GM23338 (cell line): ENCODE measurements around the gene TLR5. TPM values are rescaled to one million over a fixed set of nuclear protein-coding genes. Genes with fewer than 3 reads are reported as not detected.

Experiments used
- ATAC-seq: fragments of 200-7000 bp; cut with Tn5 transposase; 3 replicates; pipeline ENCODE4 v1.9.1; 2020
- DNase-seq: peaks from one replicate; pipeline ENCODE4 v3.0.0-alpha.2; 2015; ENCODE audit warnings: low spot score
- H2AFZ ChIP-seq: fragments of 200-600 bp; sonication (generic); 2 replicates; pipeline ENCODE4 v1.8.0; 2016; ENCODE audit warnings: antibody characterized with exemption, mild to moderate bottlenecking, moderate library complexity
- H3F3A ChIP-seq: fragments of 200-600 bp; sonication (generic); replicated peaks from 2 replicates; pipeline ENCODE4 v1.8.0; 2017; ENCODE audit warnings: antibody characterized with exemption, mixed run types, low read depth
- H3K27ac ChIP-seq: fragments of 200-600 bp; sonication (generic); 2 replicates; pipeline ENCODE4 v1.6.1; 2016; ENCODE audit warnings: low read depth
- H3K27me3 ChIP-seq: fragments of 200-600 bp; sonication (generic); 2 replicates; pipeline ENCODE4 v1.8.0; 2016; ENCODE audit warnings: mild to moderate bottlenecking, mixed run types, moderate library complexity; ENCODE audit not compliant: insufficient read depth
- H3K36me3 ChIP-seq: fragments of 200-600 bp; sonication (generic); 2 replicates; pipeline ENCODE4 v1.8.0; 2016; ENCODE audit warnings: mild to moderate bottlenecking; ENCODE audit not compliant: insufficient read depth
- H3K4me1 ChIP-seq: fragments of 200-600 bp; sonication (generic); 2 replicates; pipeline ENCODE4 v1.8.0; 2016; ENCODE audit warnings: mild to moderate bottlenecking, moderate library complexity; ENCODE audit not compliant: insufficient read depth
- H3K4me2 ChIP-seq: fragments of 200-600 bp; sonication (generic); 2 replicates; pipeline ENCODE4 v1.7.1; 2017; ENCODE audit warnings: mixed run types
- H3K4me3 ChIP-seq: fragments of 200-600 bp; sonication (generic); 2 replicates; pipeline ENCODE4 v1.6.1; 2016; ENCODE audit warnings: mixed run types
- H3K79me2 ChIP-seq: fragments of 200-600 bp; sonication (generic); replicated peaks from 2 replicates; pipeline ENCODE4 v1.8.0; 2017; ENCODE audit warnings: mild to moderate bottlenecking; ENCODE audit not compliant: insufficient read depth
- H3K9me2 ChIP-seq: fragments of 200-600 bp; sonication (generic); 2 replicates; pipeline ENCODE4 v1.8.0; 2017; ENCODE audit not compliant: insufficient read depth
- H4K20me1 ChIP-seq: fragments of 200-600 bp; sonication (generic); replicated peaks from 2 replicates; pipeline ENCODE4 v1.8.0; 2017; ENCODE audit warnings: mild to moderate bottlenecking; ENCODE audit not compliant: insufficient read depth
- H3K27ac Mint-ChIP-seq: 2 replicates; pipeline ENCODE4 v1.8.0; 2020; ENCODE audit warnings: inconsistent platforms, mild to moderate bottlenecking, moderate library complexity, mixed read lengths
- H3K27me3 Mint-ChIP-seq: 3 replicates; pipeline ENCODE4 v1.8.0; 2022; ENCODE audit warnings: low read depth, mild to moderate bottlenecking, moderate library complexity, mixed read lengths, inconsistent platforms; ENCODE audit not compliant: insufficient read depth, poor library complexity
- H3K36me3 Mint-ChIP-seq: 3 replicates; pipeline ENCODE4 v1.8.0; 2021; ENCODE audit warnings: low read depth, mild to moderate bottlenecking, inconsistent platforms, moderate library complexity, mixed read lengths
- H3K4me1 Mint-ChIP-seq: 3 replicates; pipeline ENCODE4 v1.8.0; 2020; ENCODE audit warnings: mild to moderate bottlenecking, inconsistent platforms, mixed read lengths
- H3K4me3 Mint-ChIP-seq: 3 replicates; pipeline ENCODE4 v1.8.0; 2021; ENCODE audit warnings: moderate library complexity, mild to moderate bottlenecking, inconsistent platforms, mixed read lengths
- H3K9me3 Mint-ChIP-seq: 3 replicates; pipeline ENCODE4 v1.8.0; 2020; ENCODE audit warnings: moderate library complexity, mild to moderate bottlenecking, inconsistent platforms, mixed read lengths
- CREB1 ChIP-seq: fragments of 250-450 bp; sonication (Bioruptor Pico); IDR thresholded peaks from 2 replicates; pipeline ENCODE4 v1.5.0; 2020; ENCODE audit warnings: low read depth, mild to moderate bottlenecking, moderate library complexity
- EZH2phosphoT487 ChIP-seq: fragments of 200-600 bp; sonication (generic); IDR thresholded peaks from one replicate; pipeline ENCODE4 v1.8.1; 2018; ENCODE audit warnings: antibody characterized with exemption; ENCODE audit not compliant: unreplicated experiment
- POLR2AphosphoS5 ChIP-seq: IDR thresholded peaks from 2 replicates; pipeline ENCODE4 v1.6.1; 2016; ENCODE audit warnings: antibody characterized with exemption, low read depth
- REST ChIP-seq: IDR thresholded peaks from one replicate; pipeline ENCODE4 v1.6.1; 2018; ENCODE audit warnings: antibody characterized with exemption; ENCODE audit not compliant: unreplicated experiment
- ZNF462 ChIP-seq: fragments of 250-450 bp; sonication (Bioruptor Pico); IDR thresholded peaks from 2 replicates; pipeline ENCODE4 v1.5.0; 2020; ENCODE audit warnings: mild to moderate bottlenecking, moderate library complexity
- polyA plus RNA-seq: library from polyadenylated mRNA; unstranded; fragments of >200 nt; fragmentation: Nextera tagmentation; extraction: Ambion mirVana; gene quantifications from 2 replicates; pipeline ENCODE4 v1.2.1, GENCODE V29; 2016
- total RNA-seq: library from RNA; depleted of rRNA; stranded (reverse); fragments of >200 nt; shearing (Covaris generic); gene quantifications from 2 replicates; pipeline ENCODE4 v1.2.3, GENCODE V29; 2014

Gene TLR5
- total and polyA plus RNA-seq, 2 experiments from 2014 or later, result 0.10 to 0.39 TPM

- no peaks in the 10 kb centered on the region for H3K79me2 ChIP-seq
- no peak overlapping the region for H3K27ac Mint-ChIP-seq
- no peak overlapping the region for H3K4me3 ChIP-seq
- H3K9me3 Mint-ChIP-seq, result no peaks in the 10 kb centered on the region
- TF ChIP-seq EZH2phosphoT487, result no peak
- H4K20me1 ChIP-seq, result no peaks in the 10 kb centered on the region
- H2AFZ ChIP-seq, result no peak overlapping the region
- no peak for ATAC-seq
- H3K4me2 ChIP-seq, result no peak overlapping the region
- H3K4me1 Mint-ChIP-seq, result peaks cover 15% of the 10 kb centered on the region
- H3F3A ChIP-seq, result no peaks in the 10 kb centered on the region
- H3K9me2 ChIP-seq, result no peaks in the 10 kb centered on the region
- no peak overlapping the region for H3K27ac ChIP-seq
- peaks cover 5% of the 10 kb centered on the region for H3K27me3 Mint-ChIP-seq
- no peaks in the 10 kb centered on the region for H3K27me3 ChIP-seq
- no peak overlapping the region for H3K4me3 Mint-ChIP-seq
- no peaks in the 10 kb centered on the region for H3K36me3 ChIP-seq
- no peaks in the 10 kb centered on the region for H3K4me1 ChIP-seq
- no peaks in the 10 kb centered on the region for H3K36me3 Mint-ChIP-seq
- DNase-seq, result no peak
Measured at GRCh38 chr1:223179280-223179679, 36.2 kb upstream of the TLR5 start.

GRCh38 chr1:223177681-223178080 is 34.6 kb upstream of the TLR5 start:
- Histone ChIP-seq H3F3A (no peaks in the 10 kb centered on the region), H2AFZ (no peak overlapping the region), H4K20me1 (no peaks in the 10 kb centered on the region), H3K4me3 (no peak overlapping the region), H3K27ac (no peak overlapping the region), H3K27me3 (no peaks in the 10 kb centered on the region), H3K4me1 (no peaks in the 10 kb centered on the region), H3K4me2 (no peak overlapping the region), H3K79me2 (no peaks in the 10 kb centered on the region), H3K9me2 (no peaks in the 10 kb centered on the region), H3K36me3 (no peaks in the 10 kb centered on the region)
- no peak for DNase-seq
- no peak overlapping the region for H3K4me3 Mint-ChIP-seq
- TF ChIP-seq EZH2phosphoT487 (no peak), CREB1 (CRISPR knock-in tag) (no peak), ZNF462 (CRISPR knock-in tag) (no peak), REST (no peak), POLR2AphosphoS5 (no peak)
- peaks cover 5% of the 10 kb centered on the region for H3K27me3 Mint-ChIP-seq
- no peaks in the 10 kb centered on the region for H3K9me3 Mint-ChIP-seq
- ATAC-seq, result no peak
- no peaks in the 10 kb centered on the region for H3K36me3 Mint-ChIP-seq
- peaks cover 15% of the 10 kb centered on the region for H3K4me1 Mint-ChIP-seq
- H3K27ac Mint-ChIP-seq, result no peak overlapping the region
